Measurements from ENCODE around the gene KCNH2. TPM values are rescaled to one million over a fixed set of nuclear protein-coding genes. Genes with fewer than 3 reads are reported as not detected.

The KCNH2 gene
- total and polyA plus RNA-seq, 10 of the 15 experiments (the other 5 are each of a cell fraction or from before 2014, with no cell fraction given): 0.04 to 0.24 (median 0.17) TPM; not detected in 6

- H3K9ac ChIP-seq (ENCODE audit: control insufficient read depth, insufficient read depth, low read length): no peak overlapping the region
- ChIA-PET CTCF (interaction anchor here (1.1 to 2.4 kb wide), 8 partner anchors 9 to 55 kb away, joined by 3 to 14 read pairs (median 5); partner anchors contain the start of gene ABCB8), SMC1A (ENCODE audit: uncharacterized antibody, unreplicated experiment) (interaction anchor here (1.0 to 1.4 kb wide), 2 partner anchors 11 to 139 kb away, joined by 3 read pairs; partner anchors contain the start of gene ABCB8), RAD21 (ENCODE audit: unreplicated experiment) (no interaction called here), POLR2A (no interaction called here)
- TF ChIP-seq BCL3 (IDR thresholded peaks at IDR 0.05; ENCODE audit: borderline replicate concordance, insufficient read depth, low read depth, low read length, poor library complexity, severe bottlenecking) (no peak), IRF5 (IDR thresholded peaks at IDR 0.05; ENCODE audit: borderline replicate concordance) (no peak), NRF1 (conservative IDR thresholded peaks at IDR 0.05; ENCODE audit: low read depth, low read length) (no peak), ZSCAN29 (IDR thresholded peaks at IDR 0.05) (no peak), POLR2A (IDR thresholded peaks at IDR 0.05; ENCODE audit: low read depth, low read length) (no peak), ZZZ3 (IDR thresholded peaks at IDR 0.05; ENCODE audit: control insufficient read depth, insufficient read length, low read depth) (no peak)
- peaks cover 9% of the 10 kb centered on the region for H3K4me1 ChIP-seq (ENCODE audit: control insufficient read depth, insufficient read depth, low read length)
- no peak overlapping the region for H2AFZ ChIP-seq (ENCODE audit: control insufficient read depth, low read depth, low read length)
- H4K20me1 ChIP-seq (ENCODE audit: control insufficient read depth, insufficient read depth): no peaks in the 10 kb centered on the region
- no peak for DNase-seq (ENCODE audit: low read depth, low spot score)
- no peaks in the 10 kb centered on the region for H3K9me3 ChIP-seq (replicated peaks; ENCODE audit: control insufficient read depth, insufficient read depth, low read length)
- no peaks in the 10 kb centered on the region for H3K79me2 ChIP-seq (ENCODE audit: control insufficient read depth, insufficient read depth, low read length)
- no peak overlapping the region for H3K4me3 ChIP-seq
- BruUV-seq (replicated peaks): no TSS peak
- H3K36me3 ChIP-seq (ENCODE audit: control insufficient read depth in 2 of 2, insufficient read depth in 2 of 2, low read length in 1 of 2): no peaks in the 10 kb centered on the region
- H3K27ac ChIP-seq (ENCODE audit: control insufficient read depth, insufficient read depth): no peak overlapping the region
- peaks cover 8 to 10% of the 10 kb centered on the region in 2 experiments; a peak in 3 of 4 replicates for H3K27me3 ChIP-seq (replicated peaks in 1 of 2; ENCODE audit: control insufficient read depth in 2 of 2, insufficient read depth in 2 of 2, low read length in 1 of 2)
- no peak for FAIRE-seq
- in situ Hi-C loops (cut with MboI) (no loop called here), intact Hi-C loops (cut with micrococcal nuclease; ENCODE audit: unreplicated experiment) (no loop called here)
- ATAC-seq: no peak
- WGBS (ENCODE audit: insufficient coverage, insufficient replicate concordance, low lambda C conversion rate, missing lambda C conversion rate): 24% methylated on average over 13 of the region's 13 CpGs
- no peak overlapping the region for H3K4me2 ChIP-seq (ENCODE audit: control insufficient read depth, insufficient read depth)
These were observed 39.3 kb upstream of the KCNH2 start for GRCh38 chr7:151017370-151017952.
